K562 (cell line): Measurements from ENCODE around the gene PTBP3. TPM values are rescaled to one million over a fixed set of nuclear protein-coding genes. Genes with fewer than 3 reads are reported as not detected.
A peak's percentile ranks its signal among the peaks of the same experiment; 100 is the strongest.

Experiments used
- ATAC-seq: fragments of 200-7000 bp; cut with Tn5 transposase; 3 replicates; pipeline ENCODE4 v1.9.1; 2020; ENCODE audit warnings: moderate library complexity
- BruUV-seq: library from RNA; stranded (reverse); fragments of 400-500 nt; replicated peaks from 2 replicates; lab custom pipeline; 2021; lab: Mats Ljungman, UMichigan
- CTCF ChIA-PET: fragments of 300-600 bp; formaldehyde crosslinking; extraction: SDS; loops from one replicate; lab custom pipeline; 2021; ENCODE audit warnings: low intra/inter-chr PET ratio; lab: Yijun Ruan, JAX
- POLR2A ChIA-PET: fragments of 300-600, 350-650 bp; sonication (Branson Sonifier 250); formaldehyde crosslinking; extraction: SDS; loops from one replicate; lab custom pipeline; 2021; ENCODE audit warnings: antibody characterized with exemption, inconsistent platforms; lab: Yijun Ruan, JAX
- DNase-seq, 4 experiments: peaks; one replicate each; pipeline versions ENCODE4 v3.0.0 to v3.0.0-alpha.2; 2011 to 2018; ENCODE audit warnings: low spot score in 3 of 4, mixed read lengths in 3 of 4; ENCODE audit errors: extremely low read depth in 1 of 4
- FAIRE-seq: peaks from 2 replicates; lab custom pipeline; 2011; peaks lifted over from hg19 to GRCh38; lab: Jason Lieb, UNC
- H2AFZ ChIP-seq: 2 replicates; pipeline ENCODE4 v1.6.0; 2011; ENCODE audit warnings: low read depth, low read length, control low read depth, inconsistent platforms
- H3K27ac ChIP-seq: fragments of 200-600 bp; 3 replicates; pipeline ENCODE4 v1.8.0; 2011; ENCODE audit warnings: low read depth, mild to moderate bottlenecking, control low read depth, inconsistent platforms, low read length, moderate library complexity, mixed read lengths; ENCODE audit errors: extremely low read depth
- H3K27me3 ChIP-seq, 2 experiments: fragments of 300-600 bp in 1 of 2; 2 replicates in 1 of 2; 3 replicates in 1 of 2; pipeline versions ENCODE4 v1.6.0 to v1.8.0; 2011; ENCODE audit warnings: inconsistent platforms in 2 of 2, low read length in 2 of 2, mild to moderate bottlenecking in 1 of 2, mixed read lengths in 1 of 2, moderate library complexity in 1 of 2; ENCODE audit not compliant: control insufficient read depth in 2 of 2, insufficient read depth in 2 of 2
- H3K36me3 ChIP-seq: fragments of 300-600 bp; 3 replicates; pipeline ENCODE4 v1.8.0; 2011; ENCODE audit warnings: mild to moderate bottlenecking, low read length, inconsistent platforms; ENCODE audit not compliant: control insufficient read depth, insufficient read depth
- H3K4me1 ChIP-seq, 2 experiments: fragments of 200-600 bp in 1 of 2; replicated peaks in 1 of 2; 2 replicates in 1 of 2; 3 replicates in 1 of 2; pipeline versions ENCODE4 v1.5.1 to v1.8.0; 2011; ENCODE audit warnings: inconsistent platforms in 2 of 2, low read length in 2 of 2, mild to moderate bottlenecking in 1 of 2, mixed read lengths in 1 of 2, moderate library complexity in 1 of 2; ENCODE audit not compliant: control insufficient read depth in 2 of 2, insufficient read depth in 2 of 2
- H3K4me2 ChIP-seq: 2 replicates; pipeline ENCODE4 v1.6.1; 2011; ENCODE audit warnings: low read length, control low read depth, inconsistent platforms, mixed read lengths; ENCODE audit not compliant: insufficient read depth
- H3K4me3 ChIP-seq: fragments of 200-600 bp; sonication (generic), shearing (Covaris generic); 2 replicates; pipeline ENCODE4 v1.5.1; 2016; ENCODE audit warnings: control low read depth, inconsistent platforms
- H3K79me2 ChIP-seq: fragments of 200-600 bp; 3 replicates; pipeline ENCODE4 v1.8.0; 2011; ENCODE audit warnings: low read length, inconsistent platforms; ENCODE audit not compliant: control insufficient read depth, insufficient read depth
- H3K9ac ChIP-seq, 2 experiments: 2 replicates each; pipeline versions ENCODE4 v1.6.0 to v1.6.1; 2011; ENCODE audit warnings: low read depth in 2 of 2, low read length in 2 of 2, control low read depth in 1 of 2, inconsistent platforms in 1 of 2, mild to moderate bottlenecking in 1 of 2, mixed read lengths in 1 of 2; ENCODE audit not compliant: insufficient read depth in 1 of 2
- H3K9me1 ChIP-seq: one replicate; pipeline ENCODE4 v1.6.0; 2011; ENCODE audit warnings: inconsistent platforms, mild to moderate bottlenecking, low read length, moderate library complexity; ENCODE audit not compliant: control insufficient read depth, insufficient read depth
- H3K9me3 ChIP-seq: replicated peaks from 2 replicates; pipeline ENCODE4 v1.5.1; 2011; ENCODE audit warnings: low read depth, low read length, inconsistent platforms; ENCODE audit not compliant: control insufficient read depth, insufficient read depth
- H4K20me1 ChIP-seq: replicated peaks from 2 replicates; pipeline ENCODE4 v1.6.1; 2011; ENCODE audit warnings: low read length, inconsistent platforms, mixed read lengths; ENCODE audit not compliant: control insufficient read depth, insufficient read depth
- C11orf30 ChIP-seq: fragments of 450-650 bp; IDR thresholded peaks from 2 replicates; pipeline ENCODE4 v1.6.1; 2016; ENCODE audit warnings: low read depth, mild to moderate bottlenecking
- NCOR1 ChIP-seq: fragments of 450-650 bp; IDR thresholded peaks from 2 replicates; pipeline ENCODE4 v1.6.1; 2016; ENCODE audit warnings: mild to moderate bottlenecking, moderate library complexity
- NFIC ChIP-seq: fragments of 450-650 bp; IDR thresholded peaks from 2 replicates; pipeline ENCODE4 v1.6.1; 2017; ENCODE audit warnings: mild to moderate bottlenecking, inconsistent platforms
- PBX2 ChIP-seq, 2 experiments: IDR thresholded peaks in 1 of 2; conservative IDR thresholded peaks in 1 of 2; 2 replicates each; pipeline ENCODE4 v1.6.1; 2016; ENCODE audit warnings: low read depth in 2 of 2, mild to moderate bottlenecking in 1 of 2, missing compliant biosample characterization in 1 of 2, missing genetic modification characterization in 1 of 2, moderate library complexity in 1 of 2
- RREB1 ChIP-seq: fragments of 250-450 bp; sonication (Bioruptor Pico); IDR thresholded peaks from 2 replicates; pipeline ENCODE4 v1.4.0; 2020
- ZKSCAN8 ChIP-seq: fragments of 200-800 bp; sonication (Bioruptor generic); IDR thresholded peaks from 2 replicates; pipeline ENCODE4 v1.6.1; 2016; ENCODE audit warnings: missing genetic modification characterization, missing compliant biosample characterization
- ZNF316 ChIP-seq: fragments of 450-650 bp; IDR thresholded peaks from 2 replicates; pipeline ENCODE4 v1.6.1; 2016
- ZNF644 ChIP-seq: fragments of 200-800 bp; sonication (Bioruptor generic); IDR thresholded peaks from 2 replicates; pipeline ENCODE4 v1.6.1; 2016; ENCODE audit warnings: low read depth, missing genetic modification characterization, missing compliant biosample characterization
- ZNF764 ChIP-seq: fragments of 250-450 bp; sonication (Bioruptor Pico); IDR thresholded peaks from 2 replicates; pipeline ENCODE4 v1.4.0; 2020; ENCODE audit warnings: low read depth, mild to moderate bottlenecking, moderate library complexity
- WGBS: fragments of 100-300 bp; shearing (Covaris generic); methylation state at CpG from one replicate; pipeline ENCODE4 v1.1.6; 2016; ENCODE audit warnings: low coverage, mixed read lengths; ENCODE audit not compliant: insufficient coverage; ENCODE audit errors: missing lambda C conversion rate; 5-methylcytosine and 5-hydroxymethylcytosine counted together
- in situ Hi-C: fragments of 300-500 bp; cut with MboI; formaldehyde crosslinking; loops from 4 replicates; pipeline ENCODE4 v1.15.0; 2018; ENCODE audit warnings: inconsistent platforms, mixed read lengths
- intact Hi-C: fragments of 100-400 bp; cut with micrococcal nuclease; formaldehyde crosslinking; loops from 2 replicates; pipeline ENCODE4 v1.14.2; 2022
- polyA plus RNA-seq, 8 experiments: library from polyadenylated mRNA; depleted of rRNA in 4 of 8; stranded (reverse) in 5 of 8; unstranded in 3 of 8; fragments of >200 nt; fragmentation: Nextera tagmentation in 2 of 8; fragmentation: Illumina TruSeq in 1 of 8; extraction: Ambion mirVana in 2 of 8; extraction: Trizol in 1 of 8; gene quantifications; 2 replicates each; pipeline versions ENCODE4 v1.2.1 to v1.2.3, GENCODE V29; 2011 to 2014; ENCODE audit warnings: inconsistent platforms in 1 of 8, missing spikeins in 1 of 8
- total RNA-seq, 7 experiments: library from RNA; depleted of rRNA in 6 of 7; stranded (reverse); fragments of >200 nt in 6 of 7; fragmentation: Illumina TruSeq in 2 of 7; extraction: Trizol in 2 of 7; gene quantifications; 2 replicates each; pipeline versions ENCODE4 v1.2.1 to v1.2.3, GENCODE V29; 2011 to 2021; ENCODE audit warnings: low replicate concordance in 1 of 7

Gene PTBP3
- total and polyA plus RNA-seq, 9 of the 15 experiments (the other 6 are each of a cell fraction or from before 2014, with no cell fraction given): 22.4 to 132 (median 68.0) TPM

GRCh38 chr9:112328545-112328944 lies 4.9 kb downstream of the PTBP3 start (continued):
- no peak for TF ChIP-seq RREB1 (CRISPR knock-in tag)
- no peak for TF ChIP-seq NCOR1

GRCh38 chr9:112327718-112328450 lies 5.5 kb downstream of the PTBP3 start:
- Histone ChIP-seq H3K9me3 (no peaks in the 10 kb centered on the region; the same call in 1 of the 2 replicates), H3K36me3 (peaks cover 26% of the 10 kb centered on the region; the same call in 2 of the 3 replicates), H3K9ac (no peak overlapping the region), H3K79me2 (peaks cover 100% of the 10 kb centered on the region), H3K4me3 (no peak overlapping the region), H3K4me2 (no peak overlapping the region), H4K20me1 (no peaks in the 10 kb centered on the region), H2AFZ (no peak overlapping the region), H3K27me3 (no peaks in the 10 kb centered on the region), H3K27ac (no peak overlapping the region), H3K4me1 (peaks cover 4 to 13% of the 10 kb centered on the region in 2 experiments; a peak in 4 of 5 replicates), H3K9me1 (no peaks in the 10 kb centered on the region)
- ATAC-seq (no peak), DNase-seq (no peak), FAIRE-seq (no peak)
- intact Hi-C loops: no loop called here
- CTCF ChIA-PET: no interaction called here
- POLR2A ChIA-PET: interaction anchor here (0.7 to 3.1 kb wide), 5 partner anchors 8 to 220 kb away, joined by 3 to 19 read pairs (median 3); no protein-coding TSS in a partner anchor
- WGBS: 24% methylated on average over 2 of the region's 2 CpGs
- in situ Hi-C loops: no loop called here
- BruUV-seq: no TSS peak
- TF ChIP-seq C11orf30 (peak; percentile 12; the same call in 1 of the 2 replicates), NFIC (0 out of 2 replicates have a peak, but pooled peaks have one; percentile 6), ZNF764 (CRISPR knock-in tag) (no peak), ZKSCAN8 (CRISPR knock-in tag) (no peak), ZNF316 (peak; percentile 26), PBX2 (CRISPR knock-in tag; IDR thresholded peaks at IDR 0.05; ENCODE audit: low read depth) (no peak), PBX2 (tag; conservative IDR thresholded peaks at IDR 0.05; ENCODE audit: low read depth) (peak; percentile 37; the same call in 1 of the 2 replicates), ZNF644 (tag) (no peak)
